Liver (tissue), 9 donors: ENCODE results near the gene GFRA1. TPM values are rescaled to one million over a fixed set of nuclear protein-coding genes. Genes with fewer than 3 reads are reported as not detected.

ENCODE experiments used
- DNase-seq: peaks from one replicate; pipeline ENCODE4 v3.0.0-alpha.2; 2017; ENCODE audit warnings: low spot score
- H3K27ac ChIP-seq, 2 donors: one replicate each; pipeline ENCODE4 v1.7.0; 2013; ENCODE audit warnings: inconsistent platforms in 2 of 2, low read length in 2 of 2, control low read depth in 1 of 2, low read depth in 1 of 2, mild to moderate bottlenecking in 1 of 2
- H3K27me3 ChIP-seq, 4 donors: one replicate each; pipeline versions ENCODE4 v1.6.1 to v1.7.0; 2013; ENCODE audit warnings: low read length in 3 of 4, inconsistent platforms in 1 of 4, mild to moderate bottlenecking in 1 of 4, moderate library complexity in 1 of 4; ENCODE audit not compliant: control insufficient read depth in 4 of 4, insufficient read depth in 4 of 4
- H3K36me3 ChIP-seq, 4 donors: one replicate each; pipeline versions ENCODE4 v1.6.1 to v1.7.0; 2013; ENCODE audit warnings: low read length in 3 of 4, mild to moderate bottlenecking in 3 of 4, low read depth in 1 of 4, moderate library complexity in 1 of 4; ENCODE audit not compliant: control insufficient read depth in 4 of 4, insufficient read depth in 3 of 4
- H3K4me1 ChIP-seq, 4 donors: one replicate each; pipeline versions ENCODE4 v1.6.1 to v1.7.0; 2013; ENCODE audit warnings: low read length in 3 of 4, mild to moderate bottlenecking in 3 of 4, moderate library complexity in 1 of 4; ENCODE audit not compliant: control insufficient read depth in 4 of 4, insufficient read depth in 4 of 4
- H3K4me3 ChIP-seq, 3 donors: one replicate each; pipeline versions ENCODE4 v1.6.1 to v1.7.0; 2013; ENCODE audit warnings: low read length in 3 of 3, control low read depth in 1 of 3, low read depth in 1 of 3, mild to moderate bottlenecking in 1 of 3
- H3K9ac ChIP-seq, 2 donors: one replicate each; pipeline ENCODE4 v1.7.0; 2013; ENCODE audit warnings: low read length in 2 of 2, mild to moderate bottlenecking in 2 of 2, moderate library complexity in 2 of 2, control low read depth in 1 of 2, low read depth in 1 of 2
- H3K9me3 ChIP-seq, 4 donors: one replicate each; pipeline versions ENCODE4 v1.6.1 to v1.7.0; 2013; ENCODE audit warnings: low read length in 3 of 4; ENCODE audit not compliant: control insufficient read depth in 4 of 4
- EGR1 ChIP-seq, 2 donors: IDR thresholded peaks; 2 replicates each; pipeline ENCODE4 v1.6.1; 2016 to 2018; ENCODE audit warnings: antibody characterized with exemption in 2 of 2, low read depth in 2 of 2
- FOXA1 ChIP-seq: IDR thresholded peaks from 2 replicates; pipeline ENCODE4 v1.6.1; 2016; ENCODE audit warnings: antibody characterized with exemption
- GABPA ChIP-seq, 2 donors: IDR thresholded peaks in 1 of 2; conservative IDR thresholded peaks in 1 of 2; 2 replicates each; pipeline ENCODE4 v1.6.1; 2016; ENCODE audit warnings: antibody characterized with exemption in 2 of 2, mild to moderate bottlenecking in 1 of 2, moderate library complexity in 1 of 2
- HNF4A ChIP-seq, 2 donors: conservative IDR thresholded peaks; 2 replicates each; pipeline ENCODE4 v1.6.1; 2016; ENCODE audit warnings: antibody characterized with exemption in 2 of 2, mild to moderate bottlenecking in 2 of 2
- HNF4G ChIP-seq: IDR thresholded peaks from 2 replicates; pipeline ENCODE4 v1.6.1; 2016; ENCODE audit warnings: antibody characterized with exemption
- JUND ChIP-seq, 2 donors: IDR thresholded peaks; 2 replicates each; pipeline ENCODE4 v1.6.1; 2016; ENCODE audit warnings: antibody characterized with exemption in 2 of 2
- NR2F2 ChIP-seq: IDR thresholded peaks from 2 replicates; pipeline ENCODE4 v1.6.1; 2016; ENCODE audit warnings: antibody characterized with exemption
- RAD21 ChIP-seq, 2 donors: IDR thresholded peaks; 2 replicates each; pipeline ENCODE4 v1.6.1; 2016; ENCODE audit warnings: antibody characterized with exemption in 2 of 2, mild to moderate bottlenecking in 2 of 2
- RXRA ChIP-seq, 2 donors: IDR thresholded peaks; 2 replicates each; pipeline ENCODE4 v1.6.1; 2017 to 2018; ENCODE audit warnings: antibody characterized with exemption in 2 of 2, mild to moderate bottlenecking in 1 of 2
- SP1 ChIP-seq: IDR thresholded peaks from 2 replicates; pipeline ENCODE4 v1.6.1; 2018; ENCODE audit warnings: antibody characterized with exemption, mild to moderate bottlenecking
- TAF1 ChIP-seq: conservative IDR thresholded peaks from 2 replicates; pipeline ENCODE4 v1.6.1; 2016; ENCODE audit warnings: antibody characterized with exemption, mild to moderate bottlenecking
- YY1 ChIP-seq: IDR thresholded peaks from 2 replicates; pipeline ENCODE4 v1.6.1; 2016; ENCODE audit warnings: antibody characterized with exemption, mild to moderate bottlenecking
- WGBS: extraction: QIAGEN DNeasy Blood & Tissue Kit; methylation state at CpG from one replicate; pipeline ENCODE4 v1.1.7; 2013; 5-methylcytosine and 5-hydroxymethylcytosine counted together
- polyA plus RNA-seq, 2 donors: library from polyadenylated mRNA; stranded (reverse) in 1 of 2; unstranded in 1 of 2; fragments of 200-250 nt in 1 of 2; fragments of >200 nt in 1 of 2; fragmentation: Nextera tagmentation in 1 of 2; extraction: Ambion mirVana in 1 of 2; gene quantifications; one replicate each; pipeline versions ENCODE4 v1.2.1 to v1.2.3, GENCODE V29; 2013 to 2015
- total RNA-seq, 2 donors: library from RNA; depleted of rRNA; stranded (reverse); fragments of >200 nt; gene quantifications; one replicate each; pipeline ENCODE4 v1.2.3, GENCODE V29; 2014
- TF ChIP-seq, protein P1 (sequence below): IDR thresholded peaks from 2 replicates; pipeline ENCODE4 v1.6.1; 2016; ENCODE audit warnings: antibody characterized with exemption
- TF ChIP-seq, protein P2 (sequence below): IDR thresholded peaks from 2 replicates; pipeline ENCODE4 v1.6.1; 2016; ENCODE audit warnings: antibody characterized with exemption, mild to moderate bottlenecking
- TF ChIP-seq, protein P3 (sequence below): IDR thresholded peaks from 2 replicates; pipeline ENCODE4 v1.6.1; 2016; ENCODE audit warnings: antibody characterized with exemption
- donor health status: healthy.
- donor health status: healthy.
- donor health status: healthy.
- donor health status: healthy.
- donor health status: healthy.

The GFRA1 gene
- total and polyA plus RNA-seq, 4 donors = 14.2 to 53.6 (median 17.8) TPM

DNA sequence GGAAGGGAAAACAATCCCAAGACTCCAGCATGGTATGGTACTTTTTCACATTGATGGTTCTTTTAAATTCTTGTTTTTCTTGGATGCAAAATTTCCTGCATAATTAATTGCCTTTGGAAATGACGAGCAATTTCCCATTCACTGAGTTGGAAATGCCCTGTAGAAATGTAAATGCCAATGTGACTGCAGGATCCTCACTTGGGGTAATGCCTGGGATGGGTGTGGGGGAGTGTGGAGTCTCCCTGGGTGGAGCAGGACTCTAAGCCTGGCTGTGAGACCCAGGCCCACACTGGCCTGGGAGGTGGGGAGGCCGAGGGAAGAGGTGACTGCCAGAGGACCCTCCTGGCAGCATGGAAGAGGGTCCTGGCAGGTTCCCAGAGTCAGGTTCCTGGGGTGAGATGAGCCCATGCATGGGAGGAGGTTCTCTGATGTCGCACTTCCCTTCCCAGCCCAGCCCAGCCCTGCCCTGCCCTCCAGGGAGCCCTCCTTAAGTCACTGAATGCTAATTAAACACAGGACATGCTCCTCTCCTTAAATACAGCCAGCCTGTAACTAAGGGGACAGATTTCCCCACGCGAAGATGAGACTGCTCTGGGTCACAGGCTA, 157.9 kb downstream of the GFRA1 start:
- WGBS = 81% methylated on average over 5 of the region's 5 CpGs
- no peak overlapping the region for H3K9ac ChIP-seq
- TF ChIP-seq SP1 = no peak
- TF ChIP-seq HNF4G = no peak
- no peak for TF ChIP-seq YY1
- TF ChIP-seq HNF4A (conservative IDR thresholded peaks at IDR 0.05) = no peak
- TF ChIP-seq RXRA (IDR thresholded peaks at IDR 0.05) = no peak
- no peak for TF ChIP-seq TAF1
- no peak for TF ChIP-seq RAD21 (IDR thresholded peaks at IDR 0.05)
- no peak for TF ChIP-seq GABPA (IDR thresholded peaks at IDR 0.05 in 1 of 2, conservative IDR thresholded peaks at IDR 0.05 in 1 of 2)
- TF ChIP-seq, protein P1, sequence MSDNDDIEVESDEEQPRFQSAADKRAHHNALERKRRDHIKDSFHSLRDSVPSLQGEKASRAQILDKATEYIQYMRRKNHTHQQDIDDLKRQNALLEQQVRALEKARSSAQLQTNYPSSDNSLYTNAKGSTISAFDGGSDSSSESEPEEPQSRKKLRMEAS = no peak
- TF ChIP-seq JUND (IDR thresholded peaks at IDR 0.05) = no peak
- TF ChIP-seq, protein P2, sequence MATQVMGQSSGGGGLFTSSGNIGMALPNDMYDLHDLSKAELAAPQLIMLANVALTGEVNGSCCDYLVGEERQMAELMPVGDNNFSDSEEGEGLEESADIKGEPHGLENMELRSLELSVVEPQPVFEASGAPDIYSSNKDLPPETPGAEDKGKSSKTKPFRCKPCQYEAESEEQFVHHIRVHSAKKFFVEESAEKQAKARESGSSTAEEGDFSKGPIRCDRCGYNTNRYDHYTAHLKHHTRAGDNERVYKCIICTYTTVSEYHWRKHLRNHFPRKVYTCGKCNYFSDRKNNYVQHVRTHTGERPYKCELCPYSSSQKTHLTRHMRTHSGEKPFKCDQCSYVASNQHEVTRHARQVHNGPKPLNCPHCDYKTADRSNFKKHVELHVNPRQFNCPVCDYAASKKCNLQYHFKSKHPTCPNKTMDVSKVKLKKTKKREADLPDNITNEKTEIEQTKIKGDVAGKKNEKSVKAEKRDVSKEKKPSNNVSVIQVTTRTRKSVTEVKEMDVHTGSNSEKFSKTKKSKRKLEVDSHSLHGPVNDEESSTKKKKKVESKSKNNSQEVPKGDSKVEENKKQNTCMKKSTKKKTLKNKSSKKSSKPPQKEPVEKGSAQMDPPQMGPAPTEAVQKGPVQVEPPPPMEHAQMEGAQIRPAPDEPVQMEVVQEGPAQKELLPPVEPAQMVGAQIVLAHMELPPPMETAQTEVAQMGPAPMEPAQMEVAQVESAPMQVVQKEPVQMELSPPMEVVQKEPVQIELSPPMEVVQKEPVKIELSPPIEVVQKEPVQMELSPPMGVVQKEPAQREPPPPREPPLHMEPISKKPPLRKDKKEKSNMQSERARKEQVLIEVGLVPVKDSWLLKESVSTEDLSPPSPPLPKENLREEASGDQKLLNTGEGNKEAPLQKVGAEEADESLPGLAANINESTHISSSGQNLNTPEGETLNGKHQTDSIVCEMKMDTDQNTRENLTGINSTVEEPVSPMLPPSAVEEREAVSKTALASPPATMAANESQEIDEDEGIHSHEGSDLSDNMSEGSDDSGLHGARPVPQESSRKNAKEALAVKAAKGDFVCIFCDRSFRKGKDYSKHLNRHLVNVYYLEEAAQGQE = no peak
- no peak for TF ChIP-seq NR2F2

DNA sequence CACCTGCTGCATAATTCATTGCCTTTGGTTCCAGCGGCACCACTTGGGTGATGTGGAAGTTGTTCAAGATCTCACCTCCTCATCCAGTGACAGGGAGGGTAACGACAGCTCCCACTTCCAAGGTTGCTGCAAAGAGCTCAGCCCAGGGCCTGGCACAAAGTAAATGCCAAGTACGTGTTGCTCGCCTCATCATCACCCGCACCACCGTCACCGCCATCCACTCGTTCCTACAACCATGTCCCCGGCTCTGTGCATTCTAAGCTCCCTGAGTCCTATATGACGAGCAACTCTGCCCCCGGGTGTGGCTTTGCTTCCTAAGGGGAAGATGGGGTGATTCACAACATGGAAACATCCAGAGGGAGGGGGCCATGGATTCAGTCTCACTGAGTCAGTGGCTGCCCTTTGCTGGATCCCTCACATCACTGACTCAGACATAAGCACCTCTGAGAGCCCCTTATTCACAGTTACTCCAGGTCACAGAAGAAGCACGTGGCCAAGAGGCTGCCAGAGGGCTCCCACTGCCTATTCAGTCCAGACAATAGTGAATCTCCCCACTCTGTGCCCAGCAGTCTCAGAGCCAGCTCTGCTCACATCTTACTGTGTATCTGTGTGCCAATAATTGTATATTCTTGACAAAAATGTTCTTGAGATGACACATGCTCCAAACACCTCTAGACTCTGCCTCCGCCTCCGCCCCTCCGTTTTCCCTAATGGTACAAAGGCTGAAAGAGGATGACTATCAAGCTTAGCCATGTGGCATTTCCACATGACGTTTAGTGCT, 159.1 kb downstream of the GFRA1 start:
- Histone ChIP-seq H3K4me1 (peaks cover 0 to 9% (median 2%) of the 10 kb centered on the region in 4 donors), H3K9me3 (no peaks in the 10 kb centered on the region), H3K27me3 (no peaks in the 10 kb centered on the region), H3K27ac (no peak overlapping the region), H3K9ac (no peak overlapping the region), H3K4me3 (no peak overlapping the region), H3K36me3 (peaks cover 0 to 3% (median 0%) of the 10 kb centered on the region in 4 donors)
- no peak for DNase-seq
- TF ChIP-seq JUND (IDR thresholded peaks at IDR 0.05) = no peak
- TF ChIP-seq RXRA (IDR thresholded peaks at IDR 0.05) = no peak
- no peak for TF ChIP-seq YY1
- TF ChIP-seq, protein P3, sequence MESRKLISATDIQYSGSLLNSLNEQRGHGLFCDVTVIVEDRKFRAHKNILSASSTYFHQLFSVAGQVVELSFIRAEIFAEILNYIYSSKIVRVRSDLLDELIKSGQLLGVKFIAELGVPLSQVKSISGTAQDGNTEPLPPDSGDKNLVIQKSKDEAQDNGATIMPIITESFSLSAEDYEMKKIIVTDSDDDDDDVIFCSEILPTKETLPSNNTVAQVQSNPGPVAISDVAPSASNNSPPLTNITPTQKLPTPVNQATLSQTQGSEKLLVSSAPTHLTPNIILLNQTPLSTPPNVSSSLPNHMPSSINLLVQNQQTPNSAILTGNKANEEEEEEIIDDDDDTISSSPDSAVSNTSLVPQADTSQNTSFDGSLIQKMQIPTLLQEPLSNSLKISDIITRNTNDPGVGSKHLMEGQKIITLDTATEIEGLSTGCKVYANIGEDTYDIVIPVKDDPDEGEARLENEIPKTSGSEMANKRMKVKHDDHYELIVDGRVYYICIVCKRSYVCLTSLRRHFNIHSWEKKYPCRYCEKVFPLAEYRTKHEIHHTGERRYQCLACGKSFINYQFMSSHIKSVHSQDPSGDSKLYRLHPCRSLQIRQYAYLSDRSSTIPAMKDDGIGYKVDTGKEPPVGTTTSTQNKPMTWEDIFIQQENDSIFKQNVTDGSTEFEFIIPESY = no peak
- no peak for TF ChIP-seq FOXA1
- no peak for TF ChIP-seq RAD21 (IDR thresholded peaks at IDR 0.05)
- no peak for TF ChIP-seq EGR1 (IDR thresholded peaks at IDR 0.05; ENCODE audit: low read depth in 2 of 2)
- no peak for TF ChIP-seq SP1
- TF ChIP-seq HNF4A (conservative IDR thresholded peaks at IDR 0.05) = no peak
- no peak for TF ChIP-seq HNF4G
- no peak for TF ChIP-seq GABPA (IDR thresholded peaks at IDR 0.05 in 1 of 2, conservative IDR thresholded peaks at IDR 0.05 in 1 of 2)
- WGBS = 93% methylated on average over 16 of the region's 16 CpGs

More for the DNA sequence above, 157.9 kb downstream of the GFRA1 start:
- no peak overlapping the region for H3K27ac ChIP-seq
- no peaks in the 10 kb centered on the region for H3K27me3 ChIP-seq
- no peak for DNase-seq
- peaks cover 0 to 3% (median 0%) of the 10 kb centered on the region in 4 donors for H3K36me3 ChIP-seq
- no peaks in the 10 kb centered on the region for H3K9me3 ChIP-seq
- no peak overlapping the region for H3K4me3 ChIP-seq
- H3K4me1 ChIP-seq = peaks cover 0 to 8% (median 2%) of the 10 kb centered on the region in 4 donors
